Stomach (tissue), 9 donors: ENCODE measurements around the gene CADM2. TPM values are rescaled to one million over a fixed set of nuclear protein-coding genes. Genes with fewer than 3 reads are reported as not detected.

Experiments used
- DNase-seq, 2 donors: peaks; one replicate each; pipeline versions ENCODE4 v3.0.0 to v3.0.0-alpha.2; 2013 to 2019
- H3K27ac ChIP-seq, 5 donors: fragments of 200-600 bp in 4 of 5; sonication (generic) in 4 of 5; one replicate each; pipeline ENCODE4 v1.5.1; 2013 to 2019; ENCODE audit warnings: mild to moderate bottlenecking in 1 of 5, moderate library complexity in 1 of 5
- H3K27me3 ChIP-seq, 3 donors: fragments of 200-600 bp; sonication (generic); one replicate each; pipeline ENCODE4 v1.5.1; 2017 to 2019; ENCODE audit warnings: mixed run types in 1 of 3
- H3K36me3 ChIP-seq, 4 donors: fragments of 200-600 bp; sonication (generic); 1 replicate in 3 of 4; 2 replicates in 1 of 4; pipeline ENCODE4 v1.5.1; 2016 to 2019
- H3K4me1 ChIP-seq, 4 donors: fragments of 200-600 bp; sonication (generic); one replicate each; pipeline ENCODE4 v1.5.1; 2016 to 2019
- H3K4me3 ChIP-seq, 4 donors: fragments of 200-600 bp; sonication (generic) in 3 of 4; one replicate each; pipeline ENCODE4 v1.5.1; 2016 to 2019; ENCODE audit warnings: mild to moderate bottlenecking in 1 of 4
- H3K9me3 ChIP-seq, 4 donors: fragments of 200-600 bp; sonication (generic); one replicate each; pipeline ENCODE4 v1.5.1; 2016 to 2019
- EP300 ChIP-seq: sonication (generic); formaldehyde crosslinking; IDR thresholded peaks from one replicate; pipeline ENCODE4 v1.6.1; 2017; ENCODE audit warnings: antibody characterized with exemption
- POLR2A ChIP-seq, 4 donors: fragments of 450-650 bp; IDR thresholded peaks; one replicate each; pipeline ENCODE4 v1.6.1; 2016; ENCODE audit warnings: antibody characterized with exemption in 4 of 4, control low read depth in 2 of 4, mild to moderate bottlenecking in 1 of 4, moderate library complexity in 1 of 4
- POLR2AphosphoS5 ChIP-seq, 3 donors: sonication (generic); formaldehyde crosslinking; IDR thresholded peaks; one replicate each; pipeline ENCODE4 v1.6.1; 2016; ENCODE audit warnings: antibody characterized with exemption in 3 of 3
- WGBS, 5 donors: extraction: QIAGEN DNeasy Blood & Tissue Kit in 3 of 5; methylation state at CpG; one replicate each; pipeline versions ENCODE4 v1.1.5 to v1.1.7; 2013 to 2018; 5-methylcytosine and 5-hydroxymethylcytosine counted together
- intact Hi-C: fragments of 100-400 bp; cut with DNase I; formaldehyde crosslinking; loops from one replicate; pipeline ENCODE4 v1.15.1; 2023; ENCODE audit warnings: low total_unique reads
- polyA plus RNA-seq, 3 donors: library from polyadenylated mRNA; stranded (reverse); fragments of 200-250 nt; gene quantifications; one replicate each; pipeline ENCODE4 v1.2.3, GENCODE V29; 2013
- total RNA-seq, 5 donors: library from RNA; depleted of rRNA; stranded (reverse); fragments of >200 nt; gene quantifications; one replicate each; pipeline versions ENCODE4 v1.1.0 to v1.2.3, GENCODE V29; 2014 to 2016
- TF ChIP-seq, protein P1 (sequence below), 7 experiments: fragments of 450-650 bp in 4 of 7; fragments of 200-600 bp in 3 of 7; sonication (generic) in 3 of 7; IDR thresholded peaks; one replicate each; pipeline ENCODE4 v1.5.1; 2016 to 2019; ENCODE audit warnings: antibody characterized with exemption in 7 of 7, control low read depth in 2 of 7, mild to moderate bottlenecking in 1 of 7
- donor health status: healthy with polysubstance abuse.
- donor health status: Bipolar disorder and iron deficiency.
- donor health status: healthy.

The CADM2 gene
- total and polyA plus RNA-seq, 8 donors, result 0.29 to 8.1 (median 2.0) TPM; not detected in 1

DNA sequence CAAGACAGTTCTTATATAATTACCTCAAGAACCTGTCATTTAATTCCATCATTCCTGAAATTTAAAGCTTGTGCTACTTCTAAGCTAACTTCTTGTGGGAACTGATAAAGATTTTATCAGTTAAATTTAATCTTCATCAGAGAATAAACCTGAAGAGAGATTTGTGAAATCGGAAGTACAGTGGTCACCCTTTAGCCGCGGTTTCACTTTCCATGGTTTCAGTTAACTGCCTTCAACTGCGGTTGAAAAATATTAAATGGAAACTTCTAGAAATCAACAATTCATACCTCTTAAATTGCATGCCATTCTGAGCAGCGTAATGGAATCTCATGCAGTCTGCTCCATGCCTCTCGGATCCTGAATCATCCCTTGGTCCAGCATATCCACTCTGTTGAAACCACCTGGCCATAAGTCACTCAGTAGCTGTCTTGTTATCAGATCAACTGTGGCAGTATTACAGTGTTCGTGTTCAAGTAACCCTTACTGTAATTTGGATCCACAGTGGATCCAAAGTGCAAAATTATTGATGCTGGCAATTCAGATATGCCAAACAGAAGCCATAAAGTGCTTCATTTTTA, 626.1 kb downstream of the CADM2 start:
- no peaks in the 10 kb centered on the region for H3K4me1 ChIP-seq
- H3K27me3 ChIP-seq, result no peaks in the 10 kb centered on the region
- TF ChIP-seq, protein P1, sequence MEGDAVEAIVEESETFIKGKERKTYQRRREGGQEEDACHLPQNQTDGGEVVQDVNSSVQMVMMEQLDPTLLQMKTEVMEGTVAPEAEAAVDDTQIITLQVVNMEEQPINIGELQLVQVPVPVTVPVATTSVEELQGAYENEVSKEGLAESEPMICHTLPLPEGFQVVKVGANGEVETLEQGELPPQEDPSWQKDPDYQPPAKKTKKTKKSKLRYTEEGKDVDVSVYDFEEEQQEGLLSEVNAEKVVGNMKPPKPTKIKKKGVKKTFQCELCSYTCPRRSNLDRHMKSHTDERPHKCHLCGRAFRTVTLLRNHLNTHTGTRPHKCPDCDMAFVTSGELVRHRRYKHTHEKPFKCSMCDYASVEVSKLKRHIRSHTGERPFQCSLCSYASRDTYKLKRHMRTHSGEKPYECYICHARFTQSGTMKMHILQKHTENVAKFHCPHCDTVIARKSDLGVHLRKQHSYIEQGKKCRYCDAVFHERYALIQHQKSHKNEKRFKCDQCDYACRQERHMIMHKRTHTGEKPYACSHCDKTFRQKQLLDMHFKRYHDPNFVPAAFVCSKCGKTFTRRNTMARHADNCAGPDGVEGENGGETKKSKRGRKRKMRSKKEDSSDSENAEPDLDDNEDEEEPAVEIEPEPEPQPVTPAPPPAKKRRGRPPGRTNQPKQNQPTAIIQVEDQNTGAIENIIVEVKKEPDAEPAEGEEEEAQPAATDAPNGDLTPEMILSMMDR (IDR thresholded peaks at IDR 0.05), result no peak
- TF ChIP-seq POLR2AphosphoS5 (IDR thresholded peaks at IDR 0.05) (no peak), POLR2A (IDR thresholded peaks at IDR 0.05) (no peak), EP300 (no peak)
- no peak overlapping the region for H3K27ac ChIP-seq
- intact Hi-C loops, result no loop called here
- no peaks in the 10 kb centered on the region for H3K9me3 ChIP-seq
- no peak for DNase-seq
- 80 to 84% (median 81%) methylated on average over 7 of the region's 7 CpGs for WGBS, 5 donors
- no peak overlapping the region for H3K4me3 ChIP-seq
- no peaks in the 10 kb centered on the region for H3K36me3 ChIP-seq

DNA sequence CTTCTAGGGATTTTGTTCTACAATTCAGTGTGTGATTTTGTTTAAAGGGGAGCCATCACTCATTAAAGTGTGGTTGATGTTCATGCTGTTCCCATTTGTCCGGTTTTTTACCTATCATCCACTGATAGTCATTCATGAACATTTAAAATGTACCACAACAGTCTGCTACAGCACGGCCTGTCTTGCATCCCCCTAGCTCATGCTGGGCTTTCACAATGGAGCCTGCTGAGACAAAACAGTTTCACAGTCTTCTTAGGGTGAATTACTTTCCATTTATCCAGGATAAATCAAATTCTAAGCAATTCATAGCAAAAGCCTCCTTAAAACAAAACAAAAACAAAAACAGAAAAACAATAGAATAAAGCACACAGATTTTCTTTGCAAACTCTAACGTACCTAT, 627.2 kb downstream of the CADM2 start:
- DNase-seq, result no peak
- H3K9me3 ChIP-seq, result no peaks in the 10 kb centered on the region
- WGBS, 5 donors, result 61 to 70% (median 65%) methylated on average over 3 of the region's 3 CpGs

DNA sequence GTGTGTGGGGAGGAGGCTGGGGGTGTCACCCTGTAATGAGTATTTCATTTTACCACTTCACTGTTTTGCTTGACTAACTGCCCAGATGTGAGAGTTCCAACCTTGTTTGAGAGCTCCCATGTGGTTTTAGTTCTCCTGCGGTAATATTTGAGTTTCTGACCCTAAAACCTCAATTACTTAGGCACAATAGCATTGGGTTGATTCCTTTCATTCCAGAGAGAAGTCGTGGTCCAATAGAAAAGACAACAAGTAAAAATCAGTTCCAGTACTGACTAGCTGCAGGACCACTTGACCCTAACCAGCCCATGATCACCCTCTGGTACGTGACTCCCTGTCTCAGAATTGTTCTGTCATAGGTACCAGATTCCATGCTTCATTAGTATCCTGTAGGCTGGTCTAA, 630.4 kb downstream of the CADM2 start:
- Histone ChIP-seq H3K9me3 (no peaks in the 10 kb centered on the region), H3K4me1 (no peaks in the 10 kb centered on the region), H3K36me3 (no peaks in the 10 kb centered on the region), H3K27me3 (no peaks in the 10 kb centered on the region), H3K4me3 (no peak overlapping the region), H3K27ac (no peak overlapping the region)
- intact Hi-C loops, result no loop called here
- DNase-seq, result no peak
- TF ChIP-seq POLR2AphosphoS5 (IDR thresholded peaks at IDR 0.05) (no peak), POLR2A (IDR thresholded peaks at IDR 0.05) (no peak), EP300 (no peak)
- TF ChIP-seq, protein P1 (IDR thresholded peaks at IDR 0.05), result no peak
- WGBS, 5 donors, result 61 to 72% (median 64%) methylated on average over 3 of the region's 3 CpGs

More for the DNA sequence above, 627.2 kb downstream of the CADM2 start:
- no peaks in the 10 kb centered on the region for H3K4me1 ChIP-seq
- TF ChIP-seq EP300 (no peak), POLR2AphosphoS5 (IDR thresholded peaks at IDR 0.05) (no peak), POLR2A (IDR thresholded peaks at IDR 0.05) (no peak)
- TF ChIP-seq, protein P1 (IDR thresholded peaks at IDR 0.05), result no peak
- H3K27me3 ChIP-seq, result no peaks in the 10 kb centered on the region
- H3K27ac ChIP-seq, result no peak overlapping the region
- H3K4me3 ChIP-seq, result no peak overlapping the region
- intact Hi-C loops, result no loop called here
- H3K36me3 ChIP-seq, result no peaks in the 10 kb centered on the region

DNA sequence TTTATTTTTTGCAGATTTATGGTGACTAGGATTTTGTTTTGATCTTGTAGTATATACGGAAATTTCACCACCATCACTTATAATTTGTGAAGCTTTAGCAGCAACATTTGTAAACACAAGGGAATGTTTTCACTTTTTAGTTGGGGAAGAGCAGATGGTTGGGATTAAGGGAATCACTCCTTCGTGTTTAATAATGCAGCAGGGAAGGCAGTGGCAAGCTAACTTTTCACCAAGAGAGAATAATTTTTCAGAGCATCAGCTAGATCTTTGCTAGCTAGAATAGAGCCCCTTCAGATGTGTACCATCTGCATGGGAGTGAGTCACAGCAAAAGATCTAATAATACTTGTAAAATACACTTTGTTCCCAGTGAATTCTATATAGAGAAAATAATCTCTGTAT, 632.7 kb downstream of the CADM2 start:
- WGBS, 5 donors, result 50 to 73% (median 68%) methylated on average over 2 of the region's 2 CpGs
- H3K4me3 ChIP-seq, result no peak overlapping the region
- no peak for TF ChIP-seq POLR2AphosphoS5 (IDR thresholded peaks at IDR 0.05)
- TF ChIP-seq, protein P1 (IDR thresholded peaks at IDR 0.05), result no peak
- TF ChIP-seq POLR2A (IDR thresholded peaks at IDR 0.05), result no peak
- TF ChIP-seq EP300, result no peak
- no peaks in the 10 kb centered on the region for H3K36me3 ChIP-seq
- H3K27ac ChIP-seq, result no peak overlapping the region
- H3K27me3 ChIP-seq, result no peaks in the 10 kb centered on the region
- intact Hi-C loops, result no loop called here
- peak in 1 of 2 donors; percentile 5 for DNase-seq
- H3K4me1 ChIP-seq, result no peaks in the 10 kb centered on the region
- H3K9me3 ChIP-seq, result no peaks in the 10 kb centered on the region
